ENCODE measurements around the gene RELL1.

Gene RELL1

DNA sequence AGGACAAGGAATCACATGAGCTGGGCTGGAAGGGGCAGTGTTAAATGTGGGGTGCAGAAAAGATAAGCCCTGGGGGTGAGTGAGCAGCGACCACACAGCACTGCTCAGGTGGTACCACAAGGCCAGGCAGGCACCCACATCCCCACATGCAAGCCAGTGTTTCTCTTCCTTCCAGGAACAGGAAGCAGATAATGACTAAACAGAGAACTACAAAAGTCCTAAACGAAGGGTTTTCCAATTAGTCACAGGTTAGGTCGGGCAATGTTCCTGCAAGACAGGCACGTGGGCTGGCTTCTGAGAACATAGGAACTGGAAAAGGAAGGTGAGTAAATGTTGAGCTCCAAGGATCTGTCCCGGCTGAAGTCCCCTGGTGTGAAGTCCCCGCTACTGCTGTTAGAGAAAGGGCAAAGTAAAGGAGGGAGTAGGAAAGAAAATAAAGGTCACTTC lies 19.5 kb downstream of the RELL1 start:
- Histone ChIP-seq H3K4me1 (no peaks in the 10 kb centered on the region), H3K4me2 (ENCODE audit: low read length) (no peak overlapping the region)

DNA sequence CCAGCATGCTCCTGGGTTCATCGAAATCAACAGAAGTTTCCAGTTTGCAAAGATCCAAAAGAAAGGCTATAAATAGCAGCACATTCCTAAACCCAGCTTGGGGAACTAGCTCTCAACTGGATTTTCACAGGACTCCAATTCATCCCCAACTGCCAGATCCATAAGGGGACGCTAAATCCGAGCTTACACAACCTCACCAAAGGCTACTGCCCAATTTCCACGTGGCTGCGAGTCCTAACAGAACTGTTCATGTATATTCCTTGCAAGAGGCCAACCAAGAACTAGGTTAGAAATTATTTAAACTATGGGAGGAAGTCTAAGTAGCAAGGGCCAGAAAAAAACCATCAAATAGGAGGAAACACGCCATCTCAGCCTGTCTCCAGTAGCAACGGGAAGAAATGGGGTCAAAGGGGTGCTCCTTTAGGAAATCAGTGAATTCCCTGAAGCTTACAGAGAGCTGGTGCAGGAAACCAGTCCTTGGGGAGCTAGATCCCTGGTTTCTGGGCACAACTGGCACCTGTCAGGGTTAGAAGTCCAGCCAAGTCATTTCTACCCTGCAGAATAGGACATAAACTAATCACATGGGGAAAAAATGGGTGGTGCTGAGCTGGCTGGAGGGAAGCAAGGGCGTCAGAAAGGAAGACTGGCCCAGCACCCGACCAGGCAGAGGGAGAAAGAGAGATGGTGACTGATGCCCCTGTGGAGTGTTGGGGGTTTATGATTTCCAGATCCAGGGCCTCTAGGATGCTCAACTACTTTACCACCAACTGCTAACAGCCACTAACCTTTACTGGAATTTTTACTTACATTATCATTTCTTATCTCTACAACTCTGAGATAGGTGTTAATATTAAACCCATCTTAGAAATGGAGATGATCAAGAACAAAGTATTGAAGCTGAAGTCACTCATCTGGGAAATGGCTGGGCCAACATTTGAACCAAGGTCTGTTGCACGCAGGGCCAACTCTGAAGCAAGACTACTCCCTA lies 20.5 kb downstream of the RELL1 start:
- H3K36me3 ChIP-seq (ENCODE audit: control insufficient read depth, insufficient read depth, low read length), result no peaks in the 10 kb centered on the region
- H3K4me2 ChIP-seq (ENCODE audit: low read length), result no peak overlapping the region
- H3K4me3 ChIP-seq (ENCODE audit: low read depth, low read length), result no peak overlapping the region
- no peak overlapping the region for H2AFZ ChIP-seq
- peak overlapping the region; percentile 59 for H3K27ac ChIP-seq
- no peaks in the 10 kb centered on the region for H3K9me3 ChIP-seq (ENCODE audit: control insufficient read depth, low read length)
- no peak overlapping the region for H3K9ac ChIP-seq
- TF ChIP-seq, protein P1, sequence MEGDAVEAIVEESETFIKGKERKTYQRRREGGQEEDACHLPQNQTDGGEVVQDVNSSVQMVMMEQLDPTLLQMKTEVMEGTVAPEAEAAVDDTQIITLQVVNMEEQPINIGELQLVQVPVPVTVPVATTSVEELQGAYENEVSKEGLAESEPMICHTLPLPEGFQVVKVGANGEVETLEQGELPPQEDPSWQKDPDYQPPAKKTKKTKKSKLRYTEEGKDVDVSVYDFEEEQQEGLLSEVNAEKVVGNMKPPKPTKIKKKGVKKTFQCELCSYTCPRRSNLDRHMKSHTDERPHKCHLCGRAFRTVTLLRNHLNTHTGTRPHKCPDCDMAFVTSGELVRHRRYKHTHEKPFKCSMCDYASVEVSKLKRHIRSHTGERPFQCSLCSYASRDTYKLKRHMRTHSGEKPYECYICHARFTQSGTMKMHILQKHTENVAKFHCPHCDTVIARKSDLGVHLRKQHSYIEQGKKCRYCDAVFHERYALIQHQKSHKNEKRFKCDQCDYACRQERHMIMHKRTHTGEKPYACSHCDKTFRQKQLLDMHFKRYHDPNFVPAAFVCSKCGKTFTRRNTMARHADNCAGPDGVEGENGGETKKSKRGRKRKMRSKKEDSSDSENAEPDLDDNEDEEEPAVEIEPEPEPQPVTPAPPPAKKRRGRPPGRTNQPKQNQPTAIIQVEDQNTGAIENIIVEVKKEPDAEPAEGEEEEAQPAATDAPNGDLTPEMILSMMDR (IDR thresholded peaks at IDR 0.05), result no peak
- H3K79me2 ChIP-seq, result no peaks in the 10 kb centered on the region
- H3K4me1 ChIP-seq, result no peaks in the 10 kb centered on the region
- no peaks in the 10 kb centered on the region for H3K27me3 ChIP-seq (ENCODE audit: control insufficient read depth, insufficient read depth, low read length)

More for the DNA sequence above, 19.5 kb downstream of the RELL1 start:
- Histone ChIP-seq H2AFZ (no peak overlapping the region), H3K9me3 (ENCODE audit: control insufficient read depth, low read length) (no peaks in the 10 kb centered on the region), H3K4me3 (ENCODE audit: low read depth, low read length) (no peak overlapping the region), H3K27ac (peak overlapping the region; percentile 59), H3K9ac (no peak overlapping the region), H3K36me3 (ENCODE audit: control insufficient read depth, insufficient read depth, low read length) (no peaks in the 10 kb centered on the region), H3K27me3 (ENCODE audit: control insufficient read depth, insufficient read depth, low read length) (no peaks in the 10 kb centered on the region), H3K79me2 (peaks cover 2% of the 10 kb centered on the region)
- TF ChIP-seq, protein P1 (IDR thresholded peaks at IDR 0.05), result no peak

DNA sequence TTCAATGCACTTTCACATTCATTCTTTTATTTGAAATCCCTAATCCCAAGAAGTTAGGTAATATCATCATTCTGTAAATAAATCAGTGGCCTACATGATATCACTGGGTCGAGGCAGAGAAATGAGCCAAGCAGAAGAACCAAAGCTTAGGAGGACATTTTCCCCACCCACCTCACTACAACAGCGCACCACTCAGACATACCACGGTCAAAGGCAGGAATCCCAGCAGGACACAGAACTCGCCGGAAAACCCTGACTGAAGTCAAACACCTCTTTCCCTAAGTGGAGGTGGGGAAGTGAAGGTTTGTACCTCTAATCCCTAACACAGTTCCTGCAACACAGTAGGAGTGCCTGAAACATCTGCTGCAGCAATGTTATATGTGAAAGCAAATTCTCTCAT lies 21.5 kb downstream of the RELL1 start:
- Histone ChIP-seq H3K4me1 (no peaks in the 10 kb centered on the region), H3K27ac (peak overlapping the region; percentile 15), H3K4me3 (ENCODE audit: low read depth, low read length) (no peak overlapping the region), H3K79me2 (no peaks in the 10 kb centered on the region), H3K4me2 (ENCODE audit: low read length) (no peak overlapping the region), H3K27me3 (ENCODE audit: control insufficient read depth, insufficient read depth, low read length) (no peaks in the 10 kb centered on the region), H2AFZ (no peak overlapping the region), H3K9me3 (ENCODE audit: control insufficient read depth, low read length) (no peaks in the 10 kb centered on the region), H3K9ac (no peak overlapping the region), H3K36me3 (ENCODE audit: control insufficient read depth, insufficient read depth, low read length) (no peaks in the 10 kb centered on the region)
- TF ChIP-seq, protein P1 (IDR thresholded peaks at IDR 0.05), result no peak

DNA sequence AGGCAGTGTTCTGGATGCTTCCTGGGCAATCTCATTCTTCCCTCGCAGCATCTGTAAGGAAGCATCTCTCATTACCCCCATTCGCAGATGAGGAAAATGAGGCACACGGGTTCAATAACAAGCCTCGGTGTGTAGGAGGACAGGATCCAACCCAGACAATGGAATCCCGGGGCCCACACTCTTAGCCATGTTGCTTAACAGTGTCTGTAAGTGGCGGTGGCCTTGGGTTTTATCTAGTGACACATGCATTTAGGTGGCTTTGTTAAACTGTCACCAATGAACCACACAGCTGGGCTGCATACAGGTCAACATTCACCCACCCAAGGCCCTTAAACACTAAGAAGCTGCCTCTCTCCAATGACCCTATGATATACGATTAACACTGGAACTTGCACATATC lies 22.6 kb downstream of the RELL1 start:
- Histone ChIP-seq H3K36me3 (ENCODE audit: control insufficient read depth, insufficient read depth, low read length) (no peaks in the 10 kb centered on the region), H3K4me3 (ENCODE audit: low read depth, low read length) (no peak overlapping the region), H2AFZ (no peak overlapping the region), H3K79me2 (no peaks in the 10 kb centered on the region), H3K27ac (no peak overlapping the region), H3K4me2 (ENCODE audit: low read length) (no peak overlapping the region), H3K4me1 (no peaks in the 10 kb centered on the region), H3K9ac (no peak overlapping the region), H3K27me3 (ENCODE audit: control insufficient read depth, insufficient read depth, low read length) (no peaks in the 10 kb centered on the region), H3K9me3 (ENCODE audit: control insufficient read depth, low read length) (no peaks in the 10 kb centered on the region)
- TF ChIP-seq, protein P1 (IDR thresholded peaks at IDR 0.05), result no peak
